Measurements from ENCODE around the gene AGBL1. TPM values are rescaled to one million over a fixed set of nuclear protein-coding genes. Genes with fewer than 3 reads are reported as not detected.
"Not testable (repeated sequence)": the region's sequence is repeated elsewhere in the genome, so short reads cannot be mapped to it uniquely, and the experiment has no call there.

Gene AGBL1
- polyA plus RNA-seq, 1 donor, result 25.5 TPM

DNA sequence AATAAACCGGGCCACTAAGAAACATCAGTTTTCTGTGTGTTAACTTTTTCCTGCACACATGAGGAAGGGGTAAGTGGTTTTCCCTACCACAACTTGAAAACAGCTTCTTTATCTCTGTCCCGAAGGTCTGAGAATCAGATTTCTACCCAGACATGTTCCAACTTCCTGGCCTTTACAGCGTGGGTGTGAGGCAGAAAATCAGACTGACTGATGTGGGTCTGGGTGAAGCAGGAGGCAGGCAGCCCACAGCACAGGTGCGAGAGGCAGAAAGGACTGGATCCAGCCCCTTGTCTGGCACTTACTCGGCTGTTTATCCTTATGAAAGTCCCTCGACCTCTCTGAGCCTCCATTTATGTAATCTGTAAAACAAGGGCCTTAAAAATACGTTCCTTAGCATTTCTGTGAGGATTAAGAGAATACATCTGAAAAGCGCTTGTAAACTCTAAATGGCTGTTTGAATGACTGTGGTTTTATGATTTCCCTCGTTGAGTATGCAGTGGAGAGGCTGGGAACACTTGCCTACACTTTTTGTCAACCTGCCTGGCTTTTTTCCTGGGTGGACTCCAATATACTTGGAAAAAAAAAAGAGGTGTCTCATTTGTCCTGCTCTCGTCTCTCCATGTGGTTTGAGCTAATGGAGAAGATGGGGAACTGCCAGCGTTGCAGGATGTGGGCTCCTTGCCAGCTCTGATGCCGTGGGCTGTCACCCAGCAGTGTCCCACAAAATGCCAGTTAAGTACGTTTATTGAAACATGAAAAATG lies 3.1 kb downstream of the AGBL1 start:
- DNase-seq (ENCODE audit: low read depth), result no peak

- no peak for DNase-seq (ENCODE audit: low read depth)
Measured at GRCh38 chr15:86087808-86088207, 8.1 kb downstream of the AGBL1 start.

DNA sequence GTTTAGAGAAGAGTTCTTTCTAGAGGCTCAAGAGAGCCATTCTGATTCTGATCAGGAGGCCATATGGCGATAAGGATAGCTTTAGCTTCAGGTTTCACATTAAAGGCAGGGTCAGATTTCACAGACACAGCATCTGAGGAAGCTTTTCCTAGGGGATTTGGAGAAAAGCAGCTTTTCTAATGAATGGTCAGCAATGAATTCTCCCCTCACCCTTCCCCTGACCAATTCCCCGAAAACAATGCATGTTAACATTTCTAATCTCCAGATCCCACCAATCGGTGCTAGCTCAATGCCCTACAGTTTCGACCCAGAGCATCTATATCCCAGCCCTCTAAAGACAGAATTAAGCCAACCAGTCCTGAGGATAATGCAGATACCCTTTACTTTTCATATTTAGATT lies 9.8 kb downstream of the AGBL1 start:
- no peak for DNase-seq (ENCODE audit: low read depth)

DNA sequence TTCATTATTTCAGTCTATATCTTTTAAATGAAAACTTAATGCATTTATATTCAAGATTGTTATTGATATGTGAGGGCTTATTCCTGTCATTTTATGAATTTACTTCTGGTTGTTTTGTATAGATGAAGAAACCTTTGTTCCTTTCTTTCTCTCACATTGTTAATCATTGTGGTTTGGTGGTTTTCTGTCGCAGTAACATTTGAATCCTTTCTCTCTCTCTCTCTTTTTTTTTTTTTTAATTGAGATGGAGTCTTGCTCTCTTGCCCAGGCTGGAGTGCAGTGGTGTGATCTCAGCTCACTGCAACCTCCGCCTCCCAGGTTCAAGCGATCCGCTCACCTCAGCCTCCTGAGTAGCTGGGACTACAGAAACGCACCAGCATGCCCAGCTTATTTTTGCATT lies 22.1 kb downstream of the AGBL1 start:
- DNase-seq (ENCODE audit: low read depth), result no peak

DNA sequence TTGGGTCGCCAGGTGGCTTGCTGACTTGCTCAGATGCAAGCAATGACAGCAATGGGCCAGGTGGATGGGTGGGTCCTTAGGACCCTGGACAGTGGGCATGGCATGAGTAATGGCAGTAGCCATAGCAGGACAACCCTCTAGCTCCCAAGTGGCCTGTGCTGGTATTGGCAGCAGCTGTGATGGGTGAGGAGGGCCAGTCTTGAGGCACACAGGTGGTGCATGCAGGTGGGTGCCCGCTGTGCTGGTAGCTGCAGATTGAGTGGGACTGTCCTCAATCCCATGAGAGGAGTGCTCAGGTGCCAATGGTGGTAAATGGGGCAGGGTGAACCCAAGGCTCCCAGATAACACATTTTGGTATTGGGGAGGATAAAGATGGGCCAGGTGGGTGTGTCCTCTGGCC lies 24.2 kb downstream of the AGBL1 start:
- no peak for DNase-seq (ENCODE audit: low read depth)

GRCh38 chr15:86106306-86106705 lies 26.6 kb downstream of the AGBL1 start:
- DNase-seq (ENCODE audit: low read depth), result no peak

- DNase-seq (ENCODE audit: low read depth), result peak; percentile 9
Measured at GRCh38 chr15:86115145-86115801, 35.6 kb downstream of the AGBL1 start.

DNA sequence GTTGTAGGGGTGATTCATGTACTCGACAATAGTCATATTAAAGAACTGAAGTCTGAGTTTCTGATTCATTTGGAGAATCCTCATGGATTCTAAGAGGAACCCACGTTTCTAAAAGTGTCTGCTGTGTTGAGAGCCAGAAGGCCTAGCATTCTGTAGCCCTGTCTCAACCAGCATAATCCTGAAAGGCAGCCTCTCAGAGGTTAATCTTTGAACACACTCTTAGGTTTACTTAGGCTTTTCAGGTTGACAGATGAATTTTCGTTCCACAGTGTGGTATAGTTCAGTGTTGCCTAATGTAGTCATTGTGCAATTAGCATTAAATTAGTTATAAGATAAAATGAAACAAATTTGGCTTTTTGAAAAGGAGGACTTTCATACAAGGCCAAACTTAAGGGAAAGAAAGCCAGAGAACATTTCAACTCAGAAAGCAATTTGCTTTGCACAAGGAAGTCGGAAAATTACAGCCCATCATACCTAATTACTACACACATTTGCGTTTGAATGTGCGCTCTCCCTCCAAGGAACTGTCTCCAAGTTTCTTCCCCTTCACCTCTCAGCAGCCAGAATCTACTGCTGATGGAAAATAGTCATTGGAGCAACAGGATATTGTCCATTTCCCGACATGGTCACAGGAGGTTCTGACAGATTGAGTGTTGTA lies 42.0 kb downstream of the AGBL1 start:
- DNase-seq (ENCODE audit: low read depth), result no peak

GRCh38 chr15:86122691-86123391 lies 43.2 kb downstream of the AGBL1 start:
- not testable (repeated sequence) for DNase-seq (ENCODE audit: low read depth)

DNA sequence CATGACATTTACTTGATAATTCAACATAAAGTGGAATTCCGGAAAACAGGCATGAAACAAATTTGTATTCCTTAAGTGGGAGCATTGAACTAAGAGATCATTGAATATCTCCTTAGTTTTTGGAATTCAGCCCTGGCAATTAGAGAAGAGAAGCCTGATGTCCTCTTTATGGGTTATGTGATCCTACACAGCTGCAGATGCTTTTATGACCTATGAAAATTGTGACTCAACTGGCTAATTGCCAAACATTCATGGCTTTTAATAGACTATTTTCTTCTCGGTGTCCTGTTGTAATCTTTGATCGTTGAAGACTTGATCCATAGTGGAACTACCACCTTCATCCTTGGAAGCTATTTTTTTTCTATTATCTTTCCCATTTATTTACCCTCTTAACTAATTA lies 46.1 kb downstream of the AGBL1 start:
- no peak for DNase-seq (ENCODE audit: low read depth)

DNA sequence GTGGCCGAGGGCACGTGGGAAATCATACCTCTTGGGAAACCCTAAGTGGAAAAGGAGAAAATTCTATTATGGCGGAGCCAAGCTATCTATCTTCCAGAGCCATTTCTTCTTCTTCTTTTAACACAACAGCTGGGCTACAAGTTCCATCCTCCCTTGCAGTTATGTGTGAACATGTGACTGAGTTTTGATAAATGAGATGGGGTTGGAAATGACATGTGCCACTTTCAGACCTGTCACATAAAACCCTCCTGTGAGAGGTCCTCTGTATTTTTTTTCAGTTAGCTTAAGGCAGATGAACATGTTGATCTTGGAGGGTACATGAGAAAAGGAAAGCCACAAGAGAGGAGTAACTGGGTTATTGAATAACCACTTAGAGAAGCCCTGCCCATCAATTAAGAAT lies 47.9 kb downstream of the AGBL1 start:
- DNase-seq (ENCODE audit: low read depth), result no peak

DNA sequence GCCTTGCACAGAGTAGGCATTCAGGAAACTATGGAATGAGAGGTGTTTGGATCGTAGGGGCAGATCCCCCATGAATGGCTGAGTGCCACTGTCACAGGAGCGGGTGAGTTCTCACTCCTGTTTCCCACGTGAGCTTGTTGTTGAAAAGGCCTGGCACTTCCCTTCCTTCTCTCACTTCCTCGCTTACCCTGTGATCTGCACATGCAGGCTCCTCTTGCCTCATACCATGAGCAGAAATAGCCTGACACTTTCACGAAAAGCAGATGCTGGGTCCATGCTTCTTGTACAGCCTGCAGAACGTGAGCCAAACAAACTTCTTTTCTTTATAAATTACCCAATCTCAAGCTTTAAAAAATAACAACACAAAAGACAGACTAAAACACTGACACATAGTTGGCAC lies 55.4 kb downstream of the AGBL1 start:
- no peak for DNase-seq (ENCODE audit: low read depth)

- DNase-seq (ENCODE audit: low read depth), result no peak
Measured at GRCh38 chr15:86136861-86137260, 57.2 kb downstream of the AGBL1 start.

DNA sequence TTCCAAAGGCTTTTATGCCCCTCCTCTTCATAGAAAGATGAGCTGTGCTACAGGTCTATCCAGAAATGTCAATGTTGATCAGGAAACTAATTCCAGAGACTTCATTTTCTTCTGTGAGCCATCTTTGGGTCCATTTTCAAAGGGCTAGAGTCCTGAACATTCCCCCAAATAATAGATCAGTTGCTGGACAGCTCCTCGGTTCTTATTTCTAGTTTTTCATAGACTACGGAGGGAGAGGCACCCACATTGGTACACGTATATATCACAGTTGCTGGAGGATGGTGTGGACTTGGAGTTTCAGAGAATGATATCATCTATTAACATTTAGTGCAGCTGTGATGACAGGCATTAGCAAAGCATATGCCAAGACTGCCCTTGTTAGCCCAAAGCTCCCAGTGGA lies 59.1 kb downstream of the AGBL1 start:
- no peak for DNase-seq (ENCODE audit: low read depth)

DNA sequence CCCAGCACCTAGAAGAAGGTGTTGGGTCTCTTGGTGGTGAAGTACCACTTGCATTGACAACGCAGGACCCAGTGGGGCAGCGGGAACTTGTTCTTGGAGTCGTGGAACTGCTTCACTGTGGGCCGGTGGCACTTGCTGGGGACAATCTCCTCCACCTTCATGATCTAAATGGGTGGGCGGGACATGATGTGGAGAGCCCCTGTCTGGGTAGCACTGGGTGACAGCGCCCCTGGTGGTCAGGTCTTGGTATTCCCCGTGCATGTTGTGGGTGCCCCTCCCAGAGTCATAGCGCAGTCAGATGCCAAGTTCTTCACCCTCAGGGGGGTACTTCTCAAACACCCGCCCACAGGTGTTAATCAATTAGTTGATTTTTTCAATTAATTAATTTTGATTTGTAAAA lies 60.2 kb downstream of the AGBL1 start:
- DNase-seq (ENCODE audit: low read depth), result no peak

DNA sequence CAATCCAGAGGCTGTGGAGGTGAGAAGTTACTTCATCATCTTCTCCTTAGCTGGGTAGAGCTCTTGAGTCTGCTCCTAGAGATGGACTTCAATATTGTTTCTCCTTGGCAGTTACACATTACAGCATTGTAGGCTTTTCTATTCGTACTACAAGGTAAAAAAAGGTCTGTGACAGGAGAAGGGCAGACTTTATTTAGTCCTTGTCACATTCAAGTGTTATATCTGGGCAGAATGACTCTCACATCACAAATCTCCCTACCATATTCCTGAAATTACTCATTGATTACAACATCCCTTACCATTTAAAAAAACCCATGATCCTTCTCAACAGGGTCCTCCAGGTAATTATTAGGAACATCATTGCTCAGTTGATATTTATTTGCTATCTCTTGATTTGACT lies 75.0 kb downstream of the AGBL1 start:
- no peak for DNase-seq (ENCODE audit: low read depth)

DNA sequence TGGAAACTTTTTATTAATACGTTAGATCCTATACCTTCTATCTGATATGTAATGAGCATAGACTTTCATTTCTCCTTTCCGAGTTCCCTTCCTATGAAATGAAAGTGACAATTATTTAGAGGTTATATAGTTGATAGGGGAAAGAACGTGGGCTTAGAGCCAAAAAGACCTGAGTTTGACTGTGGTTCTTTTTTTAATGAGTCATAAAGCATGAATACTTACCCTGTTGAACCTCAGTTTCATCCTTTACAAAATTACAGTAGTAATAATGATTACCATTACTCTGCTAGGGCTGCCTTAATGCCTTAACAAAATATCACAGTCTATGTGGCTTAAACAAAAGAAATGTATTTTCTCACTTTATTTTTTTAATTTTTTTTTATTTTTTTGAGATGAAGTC lies 75.9 kb downstream of the AGBL1 start:
- no peak for DNase-seq (ENCODE audit: low read depth)

GRCh38 chr15:86157606-86158293 lies 78.1 kb downstream of the AGBL1 start:
- peak; percentile 36 for DNase-seq (ENCODE audit: low read depth)

GRCh38 chr15:86159468-86159867 lies 79.8 kb downstream of the AGBL1 start:
- DNase-seq (ENCODE audit: low read depth), result no peak

DNA sequence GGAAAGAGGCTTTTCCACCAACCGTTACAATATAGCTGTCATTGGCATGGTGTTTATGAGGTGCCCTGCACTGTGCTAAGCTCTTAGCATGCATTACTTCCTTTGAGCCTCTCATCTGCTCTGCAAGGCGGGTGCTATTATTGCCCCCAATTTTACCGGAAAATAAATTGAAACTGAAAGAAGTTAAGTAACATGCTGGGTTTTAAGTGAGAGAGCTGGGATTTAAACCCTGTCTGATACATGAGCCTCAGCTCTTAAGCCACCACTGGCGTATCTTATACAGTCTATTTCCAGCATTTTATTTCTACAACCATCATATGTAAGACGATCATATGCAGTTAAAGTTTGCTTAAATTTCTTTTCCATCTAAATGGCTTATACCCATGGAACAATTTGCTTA lies 81.6 kb downstream of the AGBL1 start:
- DNase-seq (ENCODE audit: low read depth), result no peak

- DNase-seq (ENCODE audit: low read depth), result no peak
Measured at GRCh38 chr15:86162172-86162591, 82.5 kb downstream of the AGBL1 start.

DNA sequence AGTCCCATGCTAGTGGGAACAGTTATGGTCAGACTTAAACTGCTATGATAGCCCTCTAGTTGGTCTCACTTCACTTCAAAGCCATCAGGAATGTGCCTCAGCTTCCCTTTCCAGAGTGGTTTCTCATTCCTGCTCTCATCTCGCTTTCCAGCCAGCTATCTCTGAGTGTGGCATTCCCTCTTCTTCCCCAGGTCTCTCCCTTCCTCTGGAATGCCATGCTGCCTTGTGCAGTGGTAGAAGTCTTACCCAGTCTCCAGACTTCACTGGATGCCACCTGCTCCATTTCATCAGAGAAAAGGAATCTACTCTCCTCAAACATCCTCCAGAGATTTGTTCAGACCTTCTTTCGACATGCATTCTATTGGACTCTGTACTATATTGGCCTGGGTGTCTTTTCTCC lies 83.0 kb downstream of the AGBL1 start:
- DNase-seq (ENCODE audit: low read depth), result no peak

Data from forelimb muscle (tissue), 1 donor.